Mucosa of rectum (tissue), 2 donors: ENCODE results near the gene NCOA7.
"Not testable (repeated sequence)": the region's sequence is repeated elsewhere in the genome, so short reads cannot be mapped to it uniquely, and the experiment has no call there.

ENCODE experiments used
- H3K27ac ChIP-seq, 2 donors: one replicate each; pipeline ENCODE4 v1.7.0; 2013; ENCODE audit warnings: inconsistent platforms in 2 of 2, low read depth in 2 of 2, low read length in 2 of 2
- H3K27me3 ChIP-seq, 2 donors: one replicate each; pipeline ENCODE4 v1.7.0; 2013; ENCODE audit warnings: low read length in 2 of 2; ENCODE audit not compliant: control insufficient read depth in 2 of 2, insufficient read depth in 2 of 2
- H3K36me3 ChIP-seq, 2 donors: one replicate each; pipeline ENCODE4 v1.7.0; 2013; ENCODE audit warnings: low read length in 2 of 2; ENCODE audit not compliant: control insufficient read depth in 2 of 2, insufficient read depth in 2 of 2
- H3K4me1 ChIP-seq, 2 donors: one replicate each; pipeline ENCODE4 v1.7.0; 2013; ENCODE audit warnings: low read length in 2 of 2, mild to moderate bottlenecking in 1 of 2; ENCODE audit not compliant: control insufficient read depth in 2 of 2, insufficient read depth in 2 of 2
- H3K4me3 ChIP-seq, 2 donors: one replicate each; pipeline ENCODE4 v1.7.0; 2013; ENCODE audit warnings: low read length in 2 of 2
- H3K9ac ChIP-seq, 2 donors: one replicate each; pipeline ENCODE4 v1.7.0; 2013; ENCODE audit warnings: low read length in 2 of 2, low read depth in 1 of 2, mild to moderate bottlenecking in 1 of 2
- H3K9me3 ChIP-seq, 2 donors: one replicate each; pipeline ENCODE4 v1.7.0; 2013; ENCODE audit warnings: low read length in 2 of 2; ENCODE audit not compliant: control insufficient read depth in 2 of 2
- donor health status: healthy.
- donor health status: Normal muscosa, but diverticular disease.

NCOA7 gene

GRCh38 chr6:125924697-125925358 lies 134.1 kb downstream of the NCOA7 start:
- Histone ChIP-seq H3K27me3 (no peaks in the 10 kb centered on the region), H3K9ac (no peak overlapping the region), H3K4me3 (no peak overlapping the region), H3K9me3 (no peaks in the 10 kb centered on the region), H3K27ac (no peak overlapping the region), H3K36me3 (peaks cover 41 to 57% of the 10 kb centered on the region in 2 donors), H3K4me1 (peaks cover 10 to 11% of the 10 kb centered on the region in 2 donors)

- Histone ChIP-seq H3K4me3 (no peak overlapping the region), H3K9me3 (no peaks in the 10 kb centered on the region), H3K4me1 (peaks cover 4 to 8% of the 10 kb centered on the region in 2 donors), H3K27ac (no peak overlapping the region), H3K27me3 (no peaks in the 10 kb centered on the region), H3K9ac (no peak overlapping the region), H3K36me3 (peaks cover 38 to 50% of the 10 kb centered on the region in 2 donors)
Observed at GRCh38 chr6:125926711-125927110, 136.0 kb downstream of the NCOA7 start.

GRCh38 chr6:125927761-125928160 lies 137.0 kb downstream of the NCOA7 start:
- Histone ChIP-seq H3K4me3 (no peak overlapping the region), H3K9ac (no peak overlapping the region), H3K36me3 (peaks cover 38 to 40% of the 10 kb centered on the region in 2 donors), H3K4me1 (peaks cover 2 to 4% of the 10 kb centered on the region in 2 donors), H3K9me3 (no peaks in the 10 kb centered on the region), H3K27me3 (no peaks in the 10 kb centered on the region), H3K27ac (no peak overlapping the region)

GRCh38 chr6:125930765-125931418 lies 140.1 kb downstream of the NCOA7 start:
- Histone ChIP-seq H3K9me3 (no peaks in the 10 kb centered on the region), H3K27ac (no peak overlapping the region), H3K4me1 (no peaks in the 10 kb centered on the region), H3K27me3 (no peaks in the 10 kb centered on the region), H3K36me3 (peaks cover 16 to 18% of the 10 kb centered on the region in 2 donors), H3K4me3 (no peak overlapping the region), H3K9ac (no peak overlapping the region)

GRCh38 chr6:125931733-125932450 lies 141.1 kb downstream of the NCOA7 start:
- no peaks in the 10 kb centered on the region for H3K4me1 ChIP-seq
- H3K27ac ChIP-seq = no peak overlapping the region
- peaks cover 13 to 16% of the 10 kb centered on the region in 2 donors for H3K36me3 ChIP-seq
- H3K4me3 ChIP-seq = no peak overlapping the region
- H3K27me3 ChIP-seq = no peaks in the 10 kb centered on the region
- H3K9ac ChIP-seq = no peak overlapping the region
- no peaks in the 10 kb centered on the region for H3K9me3 ChIP-seq

- H3K4me1 ChIP-seq = no peaks in the 10 kb centered on the region
Observed at GRCh38 chr6:125932451-125932795, 141.7 kb downstream of the NCOA7 start.

GRCh38 chr6:125935520-125935919 lies 144.8 kb downstream of the NCOA7 start:
- H3K27ac ChIP-seq, H3K27me3 ChIP-seq, H3K4me1 ChIP-seq, H3K4me3 ChIP-seq, H3K9me3 ChIP-seq, H3K36me3 ChIP-seq, H3K9ac ChIP-seq: not testable (repeated sequence)

More at GRCh38 chr6:125932451-125932795, 141.7 kb downstream of the NCOA7 start:
- no peaks in the 10 kb centered on the region for H3K27me3 ChIP-seq
- peaks cover 13 to 15% of the 10 kb centered on the region in 2 donors for H3K36me3 ChIP-seq
- no peak overlapping the region for H3K4me3 ChIP-seq
- no peaks in the 10 kb centered on the region for H3K9me3 ChIP-seq
- H3K27ac ChIP-seq = no peak overlapping the region
- H3K9ac ChIP-seq = no peak overlapping the region

GRCh38 chr6:125939026-125939425 lies 148.3 kb downstream of the NCOA7 start:
- H3K36me3 ChIP-seq = no peaks in the 10 kb centered on the region
- H3K9ac ChIP-seq = no peak overlapping the region
- H3K27ac ChIP-seq = no peak overlapping the region
- H3K4me3 ChIP-seq = no peak overlapping the region
- H3K27me3 ChIP-seq = no peaks in the 10 kb centered on the region
- H3K9me3 ChIP-seq = no peaks in the 10 kb centered on the region
- peaks cover 4 to 18% of the 10 kb centered on the region in 2 donors for H3K4me1 ChIP-seq

- H3K27me3 ChIP-seq = no peaks in the 10 kb centered on the region
- no peaks in the 10 kb centered on the region for H3K9me3 ChIP-seq
- no peak overlapping the region for H3K9ac ChIP-seq
- H3K4me3 ChIP-seq = no peak overlapping the region
- no peak overlapping the region for H3K27ac ChIP-seq
- H3K36me3 ChIP-seq = no peaks in the 10 kb centered on the region
- H3K4me1 ChIP-seq = peaks cover 11 to 20% of the 10 kb centered on the region in 2 donors
Observed at GRCh38 chr6:125939791-125940190, 149.0 kb downstream of the NCOA7 start.
